ENCODE results near the gene HES5.

HES5 gene

GRCh38 chr1:2498648-2499047 is 31.4 kb downstream of the HES5 start:
- no peak for DNase-seq

GRCh38 chr1:2497891-2498290 is 32.2 kb downstream of the HES5 start:
- no peak for DNase-seq

GRCh38 chr1:2496746-2497145 is 33.3 kb downstream of the HES5 start:
- no peak for DNase-seq

- no peak for DNase-seq
Measured at GRCh38 chr1:2496087-2496622, 33.9 kb downstream of the HES5 start.

GRCh38 chr1:2495546-2495945 is 34.5 kb downstream of the HES5 start:
- DNase-seq: no peak

- DNase-seq: no peak
Measured at GRCh38 chr1:2495026-2495425, 35.0 kb downstream of the HES5 start.

- DNase-seq: no peak
Measured at GRCh38 chr1:2494323-2494693, 35.8 kb downstream of the HES5 start.

GRCh38 chr1:2493691-2494322 is 36.3 kb downstream of the HES5 start:
- DNase-seq: no peak

- no peak for DNase-seq
Measured at GRCh38 chr1:2493218-2493617, 36.8 kb downstream of the HES5 start.

GRCh38 chr1:2492091-2492490 is 38.0 kb downstream of the HES5 start:
- DNase-seq: no peak

GRCh38 chr1:2489615-2490014 is 40.4 kb downstream of the HES5 start:
- DNase-seq: no peak

- DNase-seq: no peak
Measured at GRCh38 chr1:2488688-2489087, 41.4 kb downstream of the HES5 start.

- DNase-seq: no peak
Measured at GRCh38 chr1:2486558-2486957, 43.5 kb downstream of the HES5 start.

- DNase-seq: no peak
Measured at GRCh38 chr1:2486041-2486440, 44.0 kb downstream of the HES5 start.

- DNase-seq: no peak
Measured at GRCh38 chr1:2483970-2484369, 46.1 kb downstream of the HES5 start.

GRCh38 chr1:2483026-2483425 is 47.0 kb downstream of the HES5 start:
- DNase-seq: no peak

GRCh38 chr1:2482588-2482987 is 47.5 kb downstream of the HES5 start:
- DNase-seq: no peak

- no peak for DNase-seq
Measured at GRCh38 chr1:2481885-2482284, 48.2 kb downstream of the HES5 start.

GRCh38 chr1:2480986-2481364 is 49.1 kb downstream of the HES5 start:
- DNase-seq: no peak

- no peak for DNase-seq
Measured at GRCh38 chr1:2480236-2480985, 49.7 kb downstream of the HES5 start.

- no peak for DNase-seq
Measured at GRCh38 chr1:2479618-2480017, 50.4 kb downstream of the HES5 start.

- no peak for DNase-seq
Measured at GRCh38 chr1:2479186-2479585, 50.9 kb downstream of the HES5 start.

All from stimulated activated naive CD4-positive, alpha-beta T cell treated with Interleukin-2 at 50 U/mL for 16 hours (primary cell).